Aorta (tissue), 5 donors: Measurements from ENCODE around the gene GPR68. TPM values are rescaled to one million over a fixed set of nuclear protein-coding genes. Genes with fewer than 3 reads are reported as not detected.
"Not testable (repeated sequence)": the region's sequence is repeated elsewhere in the genome, so short reads cannot be mapped to it uniquely, and the experiment has no call there.

Source experiments
- ATAC-seq: fragments of 200-7000 bp; cut with Tn5 transposase; one replicate; pipeline ENCODE4 v1.9.1; 2022; ENCODE audit warnings: moderate library complexity; ENCODE audit not compliant: low FRiP score
- DNase-seq, 2 donors: peaks; one replicate each; pipeline ENCODE4 v3.0.0-alpha.2; 2020
- H3K27ac ChIP-seq, 2 donors: one replicate each; pipeline ENCODE4 v1.5.1; 2013; ENCODE audit warnings: low read length in 2 of 2, mild to moderate bottlenecking in 2 of 2, moderate library complexity in 2 of 2, control low read depth in 1 of 2, inconsistent platforms in 1 of 2, low read depth in 1 of 2
- H3K27me3 ChIP-seq, 2 donors: one replicate each; pipeline ENCODE4 v1.6.1; 2013; ENCODE audit warnings: control low read depth in 1 of 2, low read length in 1 of 2, mild to moderate bottlenecking in 1 of 2, moderate library complexity in 1 of 2; ENCODE audit not compliant: insufficient read depth in 2 of 2, control insufficient read depth in 1 of 2
- H3K36me3 ChIP-seq, 2 donors: one replicate each; pipeline ENCODE4 v1.6.1; 2013; ENCODE audit warnings: control low read depth in 1 of 2, low read length in 1 of 2, mild to moderate bottlenecking in 1 of 2; ENCODE audit not compliant: insufficient read depth in 2 of 2, control insufficient read depth in 1 of 2
- H3K4me1 ChIP-seq, 2 donors: one replicate each; pipeline ENCODE4 v1.6.1; 2013; ENCODE audit warnings: low read length in 2 of 2, control low read depth in 1 of 2, mild to moderate bottlenecking in 1 of 2, moderate library complexity in 1 of 2; ENCODE audit not compliant: insufficient read depth in 2 of 2, control insufficient read depth in 1 of 2
- H3K4me3 ChIP-seq, 2 donors: one replicate each; pipeline ENCODE4 v1.5.1; 2013; ENCODE audit warnings: low read length in 2 of 2, control low read depth in 1 of 2, mild to moderate bottlenecking in 1 of 2
- H3K9me3 ChIP-seq: one replicate; pipeline ENCODE4 v1.6.1; 2013; ENCODE audit warnings: mild to moderate bottlenecking, low read length; ENCODE audit not compliant: control insufficient read depth
- WGBS, 2 donors: extraction: QIAGEN DNeasy Blood & Tissue Kit; methylation state at CpG; one replicate each; pipeline ENCODE4 v1.1.7; 2013; 5-methylcytosine and 5-hydroxymethylcytosine counted together
- intact Hi-C, 2 donors: fragments of 100-400 bp; cut with DNase I; formaldehyde crosslinking; loops; one replicate each; pipeline versions ENCODE4 v1.14.2 to v1.15.0; 2022
- polyA plus RNA-seq, 2 donors: library from polyadenylated mRNA; stranded (reverse); fragments of 200-250 nt; gene quantifications; one replicate each; pipeline ENCODE4 v1.2.3, GENCODE V29; 2013
- total RNA-seq, 2 donors: library from RNA; stranded (reverse); fragmentation: NEBNext Ultra II Directional; extraction: Animal tissue kit (Norgen Biotek cat#: 25700); gene quantifications; one replicate each; pipeline ENCODE4 v1.2.1, GENCODE V29; 2021
- donor health status: healthy with polysubstance abuse.
- donor health status: Bipolar disorder and iron deficiency.
- donor health status: DM: no; HTN: no; CAD: no.
- donor health status: DM: no; HTN: no; CAD: no.
- donor health status: DM: yes; HTN: yes; CAD: no.

Gene GPR68
- total and polyA plus RNA-seq, 4 donors = 0.10 to 6.3 (median 0.84) TPM; not detected in 1

- Histone ChIP-seq H3K27me3 (no peaks in the 10 kb centered on the region), H3K9me3 (no peaks in the 10 kb centered on the region), H3K36me3 (peaks cover 0 to 1% of the 10 kb centered on the region in 2 donors), H3K27ac (no peak overlapping the region), H3K4me3 (no peak overlapping the region), H3K4me1 (no peaks in the 10 kb centered on the region)
- ATAC-seq = no peak
- 95 to 96% methylated on average over 9 of the region's 9 CpGs for WGBS, 2 donors
- DNase-seq = peak in 1 of 2 donors; percentile 55
- intact Hi-C loops = no loop called here
Measured at GRCh38 chr14:91190853-91191252, 53.7 kb downstream of the GPR68 start.

DNA sequence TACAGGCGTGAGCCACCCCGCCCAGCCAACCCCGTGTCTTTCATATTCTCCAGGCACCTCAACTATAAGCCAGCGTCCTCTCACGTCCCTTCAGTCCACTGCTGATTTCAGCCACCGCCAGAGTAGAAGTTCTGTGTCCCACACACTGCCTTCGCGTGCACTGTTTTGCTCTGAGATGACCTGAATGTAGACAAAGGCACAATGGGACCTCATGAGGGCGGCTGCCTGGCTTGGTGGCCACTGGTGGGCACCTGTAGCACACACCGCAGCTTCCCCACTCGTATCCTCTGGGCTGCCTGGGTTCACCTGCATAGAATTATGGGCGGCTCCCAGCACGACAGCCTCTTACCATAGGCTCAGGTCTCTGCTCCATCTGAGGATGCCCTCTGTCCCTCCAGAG, 57.2 kb downstream of the GPR68 start:
- ATAC-seq (no peak), DNase-seq (peak in 1 of 2 donors; percentile 59)
- Histone ChIP-seq H3K4me3 (no peak overlapping the region), H3K27me3 (no peaks in the 10 kb centered on the region), H3K27ac (no peak overlapping the region), H3K9me3 (no peaks in the 10 kb centered on the region), H3K36me3 (peaks cover 0 to 1% of the 10 kb centered on the region in 2 donors), H3K4me1 (no peaks in the 10 kb centered on the region)
- WGBS, 2 donors = 92 to 97% methylated on average over 13 of the region's 13 CpGs
- intact Hi-C loops = no loop called here

DNA sequence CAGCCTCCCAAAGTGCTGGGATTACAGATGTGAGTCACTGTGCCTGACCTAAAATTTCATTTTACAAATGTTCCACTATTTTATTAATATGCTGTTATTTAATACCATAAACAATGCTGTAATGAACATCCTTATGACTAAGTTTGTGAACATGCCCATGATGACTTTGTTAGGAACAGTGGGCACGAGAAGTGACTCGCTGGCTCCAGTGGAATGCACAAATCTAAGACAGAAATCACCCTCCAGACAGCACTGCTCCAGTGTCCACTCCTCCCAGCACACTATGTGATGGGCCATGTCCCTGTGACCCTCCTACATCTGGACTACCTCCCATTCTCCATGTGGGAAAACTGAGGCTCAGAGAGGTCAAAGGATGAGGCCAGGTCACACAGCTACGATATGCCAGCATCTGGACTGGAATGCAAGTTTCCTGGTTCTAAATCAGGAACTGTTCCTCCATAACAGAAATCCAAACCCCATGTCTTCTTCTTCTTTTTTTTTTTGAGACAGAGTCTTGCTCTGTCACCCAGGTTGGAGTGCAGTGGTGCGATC, 57.9 kb downstream of the GPR68 start:
- ATAC-seq = no peak
- H3K36me3 ChIP-seq = peaks cover 0 to 1% of the 10 kb centered on the region in 2 donors

DNA sequence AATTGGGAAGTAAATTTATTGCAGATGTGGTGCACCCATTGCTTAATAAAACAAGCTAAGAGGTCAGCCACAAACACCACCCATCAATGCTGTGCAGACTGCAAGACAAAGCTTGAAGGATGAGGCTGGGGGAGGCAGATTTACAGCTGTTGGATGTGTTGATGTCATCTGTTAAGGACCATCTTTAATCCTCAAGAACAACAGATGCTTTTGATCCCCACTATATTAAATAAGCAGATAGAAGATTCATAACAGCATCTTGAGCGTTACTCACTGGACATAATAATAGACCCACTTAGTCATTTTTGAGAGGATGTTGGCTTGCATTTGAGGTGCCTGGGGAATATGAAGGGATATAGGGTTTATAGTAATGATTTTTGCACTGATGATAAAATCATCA, 58.8 kb downstream of the GPR68 start:
- no peak for DNase-seq
- Histone ChIP-seq H3K27ac (no peak overlapping the region), H3K36me3 (peaks cover 0 to 2% of the 10 kb centered on the region in 2 donors), H3K4me3 (no peak overlapping the region), H3K27me3 (no peaks in the 10 kb centered on the region), H3K4me1 (no peaks in the 10 kb centered on the region), H3K9me3 (no peaks in the 10 kb centered on the region)
- ATAC-seq = no peak
- intact Hi-C loops = no loop called here
- WGBS, 2 donors = 59 to 70% methylated on average over 1 of the region's 1 CpG

More for the DNA sequence above, 57.9 kb downstream of the GPR68 start:
- DNase-seq = peak in 1 of 2 donors; percentile 9
- no peaks in the 10 kb centered on the region for H3K27me3 ChIP-seq
- H3K4me3 ChIP-seq = no peak overlapping the region
- intact Hi-C loops = no loop called here
- H3K4me1 ChIP-seq = no peaks in the 10 kb centered on the region
- no peak overlapping the region for H3K27ac ChIP-seq
- H3K9me3 ChIP-seq = no peaks in the 10 kb centered on the region
- 96 to 97% methylated on average over 4 of the region's 4 CpGs for WGBS, 2 donors

GRCh38 chr14:91184559-91184958, 59.9 kb downstream of the GPR68 start:
- Histone ChIP-seq H3K27ac (no peak overlapping the region), H3K27me3 (no peaks in the 10 kb centered on the region), H3K4me3 (no peak overlapping the region), H3K9me3 (no peaks in the 10 kb centered on the region), H3K4me1 (no peaks in the 10 kb centered on the region), H3K36me3 (peaks cover 0 to 2% of the 10 kb centered on the region in 2 donors)
- ATAC-seq (no peak), DNase-seq (no peak)
- intact Hi-C loops = no loop called here

DNA sequence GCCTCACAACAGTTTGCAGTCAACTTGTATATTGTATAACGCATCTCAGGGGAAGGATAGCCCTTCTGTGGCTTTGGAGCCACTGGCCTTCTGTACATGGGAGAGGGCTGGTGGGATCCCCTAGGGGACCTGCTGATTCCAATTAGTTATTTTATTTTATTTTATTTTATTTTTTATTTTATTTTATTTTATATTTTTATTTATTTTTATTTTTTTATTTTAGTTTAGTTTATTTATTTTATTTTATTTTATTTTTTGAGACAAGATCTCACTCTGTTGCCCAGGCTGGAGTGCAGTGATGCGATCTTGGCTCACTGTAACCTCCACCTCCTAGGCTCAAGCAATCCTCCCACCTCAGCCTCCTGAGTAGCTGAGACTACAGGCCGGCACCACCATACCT, 61.8 kb downstream of the GPR68 start:
- H3K4me3 ChIP-seq, H3K27me3 ChIP-seq, H3K4me1 ChIP-seq, ATAC-seq, H3K27ac ChIP-seq, intact Hi-C loops, H3K9me3 ChIP-seq, H3K36me3 ChIP-seq, DNase-seq: not testable (repeated sequence)
- WGBS, 2 donors = 95 to 97% methylated on average over 3 of the region's 3 CpGs

Other genes with a start within 250 kb of the GPR68 start
- gene RPS6KA5, start 184.1 kb downstream of the GPR68 start, total RNA-seq = 1 to 10 TPM; 4.4 to 10.0 TPM
- 1 to 10 TPM; 1.4 to 1.6 TPM for gene RPS6KA5, start 184.1 kb downstream of the GPR68 start, polyA plus RNA-seq
- gene DGLUCY, start 130.6 kb downstream of the GPR68 start, total RNA-seq = 10 to 100 TPM; 23.5 to 55.5 TPM
- 10 to 100 TPM; 11.9 to 15.1 TPM for gene DGLUCY, start 130.6 kb downstream of the GPR68 start, polyA plus RNA-seq
- 10 to 100 TPM in 1 of 2 donors, 1 to 10 TPM in 1; 9.2 to 18.4 TPM for gene CCDC88C, start 173.1 kb upstream of the GPR68 start, total RNA-seq
- gene CCDC88C, start 173.1 kb upstream of the GPR68 start, polyA plus RNA-seq = 1 to 10 TPM in 1 of 2 donors, under 1 TPM in 1; 0.33 to 3.0 TPM